ENCODE measurements around the gene SPON1.

SPON1 gene

GRCh38 chr11:13944016-13944415 lies 18.5 kb upstream of the SPON1 start:
- no peak overlapping the region for H3K4me3 ChIP-seq (ENCODE audit: low read length)
- no peak for TF ChIP-seq CTCF (IDR thresholded peaks at IDR 0.05; ENCODE audit: insufficient read depth, low read depth, low read length, missing control alignments)
- DNase-seq (ENCODE audit: low read depth), result peak; percentile 68

- no peak for TF ChIP-seq CTCF (IDR thresholded peaks at IDR 0.05; ENCODE audit: insufficient read depth, low read depth, low read length, missing control alignments)
- DNase-seq (ENCODE audit: low read depth), result no peak
- no peak overlapping the region for H3K4me3 ChIP-seq (ENCODE audit: low read length)
Measured at GRCh38 chr11:13944911-13945425, 17.6 kb upstream of the SPON1 start.

GRCh38 chr11:13947379-13947778 lies 15.1 kb upstream of the SPON1 start:
- no peak overlapping the region for H3K4me3 ChIP-seq (ENCODE audit: low read length)
- no peak for DNase-seq (ENCODE audit: low read depth)
- no peak for TF ChIP-seq CTCF (IDR thresholded peaks at IDR 0.05; ENCODE audit: insufficient read depth, low read depth, low read length, missing control alignments)

GRCh38 chr11:13949876-13950275 lies 12.6 kb upstream of the SPON1 start:
- H3K4me3 ChIP-seq (ENCODE audit: low read length), result no peak overlapping the region
- DNase-seq (ENCODE audit: low read depth), result no peak
- TF ChIP-seq CTCF (IDR thresholded peaks at IDR 0.05; ENCODE audit: insufficient read depth, low read depth, low read length, missing control alignments), result no peak

- no peak for DNase-seq (ENCODE audit: low read depth)
- no peak overlapping the region for H3K4me3 ChIP-seq (ENCODE audit: low read length)
- no peak for TF ChIP-seq CTCF (IDR thresholded peaks at IDR 0.05; ENCODE audit: insufficient read depth, low read depth, low read length, missing control alignments)
Measured at GRCh38 chr11:13952221-13952620, 10.3 kb upstream of the SPON1 start.

DNA sequence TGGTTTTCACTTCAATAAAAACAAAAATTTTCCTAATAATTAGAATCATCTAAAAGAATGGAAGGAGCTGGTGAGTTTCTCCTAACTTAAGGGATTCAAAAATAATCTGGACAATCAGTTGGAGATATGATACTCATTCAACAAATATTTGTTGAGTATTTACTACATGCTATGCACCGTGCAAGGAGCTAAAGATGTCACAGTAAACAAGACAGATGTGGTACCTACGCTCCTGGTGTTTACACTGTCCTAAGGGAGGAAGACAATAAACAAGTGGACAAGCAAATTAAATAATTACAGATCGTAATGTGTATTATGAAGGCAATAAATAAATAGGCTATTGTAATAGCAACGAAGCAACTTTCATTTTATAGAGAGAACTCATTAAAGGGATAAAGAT lies 9.9 kb upstream of the SPON1 start:
- no peak overlapping the region for H3K4me3 ChIP-seq (ENCODE audit: low read length)
- DNase-seq (ENCODE audit: low read depth), result no peak
- TF ChIP-seq CTCF (IDR thresholded peaks at IDR 0.05; ENCODE audit: insufficient read depth, low read depth, low read length, missing control alignments), result no peak

DNA sequence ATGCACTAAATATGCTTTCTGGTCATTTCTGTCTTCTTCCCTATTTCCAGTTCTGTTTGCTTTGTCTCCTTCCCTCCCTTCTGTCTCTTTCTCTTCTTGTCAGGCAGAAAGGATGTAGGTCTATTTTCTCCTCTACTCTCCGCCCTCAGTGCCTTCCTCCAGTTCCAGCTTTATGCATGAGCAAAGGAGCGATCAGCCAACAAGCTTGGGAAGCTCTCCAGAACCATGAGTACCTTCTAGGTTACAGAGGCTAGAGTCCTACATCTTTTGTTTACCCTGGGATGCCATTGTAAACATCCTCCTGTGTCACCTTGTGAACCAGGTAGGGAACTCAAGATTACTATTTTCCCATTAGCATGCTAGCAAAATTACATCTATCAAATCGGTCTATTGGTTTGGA lies 7.9 kb upstream of the SPON1 start:
- TF ChIP-seq CTCF (IDR thresholded peaks at IDR 0.05; ENCODE audit: insufficient read depth, low read depth, low read length, missing control alignments), result no peak
- no peak for DNase-seq (ENCODE audit: low read depth)
- H3K4me3 ChIP-seq (ENCODE audit: low read length), result no peak overlapping the region

Measured in epithelial cell of esophagus (primary cell).